ENCODE data around the gene DNAJB5.

The DNAJB5 gene

GRCh38 chr9:34985311-34985899 lies 4.1 kb upstream of the DNAJB5 start:
- Histone ChIP-seq H3K4me3 (IDR thresholded peaks at IDR 0.05; ENCODE audit: insufficient read depth, low read depth, low read length) (no peak overlapping the region), H3K27me3 (ENCODE audit: insufficient read depth, low read depth) (no peaks in the 10 kb centered on the region), H3K79me2 (ENCODE audit: insufficient read depth, low read depth) (no peaks in the 10 kb centered on the region), H3K36me3 (ENCODE audit: insufficient read depth) (no peaks in the 10 kb centered on the region), H4K20me1 (ENCODE audit: insufficient read depth) (no peaks in the 10 kb centered on the region), H3K9ac (no peak overlapping the region), H2AFZ (ENCODE audit: low read depth) (no peak overlapping the region), H3K4me2 (no peak overlapping the region), H3K27ac (no peak overlapping the region), H3K4me1 (ENCODE audit: low read depth, poor library complexity, severe bottlenecking) (no peaks in the 10 kb centered on the region)
- peak; percentile 90 for TF ChIP-seq CTCF (conservative IDR thresholded peaks at IDR 0.05; ENCODE audit: low read depth, low read length)

- no peak overlapping the region for H2AFZ ChIP-seq (ENCODE audit: low read depth)
- TF ChIP-seq CTCF (conservative IDR thresholded peaks at IDR 0.05; ENCODE audit: low read depth, low read length): no peak
- H3K27me3 ChIP-seq (ENCODE audit: insufficient read depth, low read depth): no peaks in the 10 kb centered on the region
- H3K4me1 ChIP-seq (ENCODE audit: low read depth, poor library complexity, severe bottlenecking): no peaks in the 10 kb centered on the region
- no peaks in the 10 kb centered on the region for H3K79me2 ChIP-seq (ENCODE audit: insufficient read depth, low read depth)
- H3K27ac ChIP-seq: no peak overlapping the region
- no peak overlapping the region for H3K4me2 ChIP-seq
- no peak overlapping the region for H3K9ac ChIP-seq
- no peaks in the 10 kb centered on the region for H4K20me1 ChIP-seq (ENCODE audit: insufficient read depth)
- H3K4me3 ChIP-seq (IDR thresholded peaks at IDR 0.05; ENCODE audit: insufficient read depth, low read depth, low read length): no peak overlapping the region
- H3K36me3 ChIP-seq (ENCODE audit: insufficient read depth): no peaks in the 10 kb centered on the region
These were observed 3.0 kb upstream of the DNAJB5 start for GRCh38 chr9:34986540-34987047.

- no peaks in the 10 kb centered on the region for H3K4me1 ChIP-seq (ENCODE audit: low read depth, poor library complexity, severe bottlenecking)
- H3K36me3 ChIP-seq (ENCODE audit: insufficient read depth): no peaks in the 10 kb centered on the region
- no peak overlapping the region for H3K4me2 ChIP-seq
- H3K79me2 ChIP-seq (ENCODE audit: insufficient read depth, low read depth): no peaks in the 10 kb centered on the region
- no peak overlapping the region for H2AFZ ChIP-seq (ENCODE audit: low read depth)
- H3K4me3 ChIP-seq (IDR thresholded peaks at IDR 0.05; ENCODE audit: insufficient read depth, low read depth, low read length): no peak overlapping the region
- H4K20me1 ChIP-seq (ENCODE audit: insufficient read depth): no peaks in the 10 kb centered on the region
- H3K9ac ChIP-seq: no peak overlapping the region
- TF ChIP-seq CTCF (conservative IDR thresholded peaks at IDR 0.05; ENCODE audit: low read depth, low read length): no peak
- no peaks in the 10 kb centered on the region for H3K27me3 ChIP-seq (ENCODE audit: insufficient read depth, low read depth)
- no peak overlapping the region for H3K27ac ChIP-seq
These were observed 2.2 kb upstream of the DNAJB5 start for GRCh38 chr9:34987160-34987901.

GRCh38 chr9:34988218-34989002 lies 1.1 kb upstream of the DNAJB5 start:
- H3K4me1 ChIP-seq (ENCODE audit: low read depth, poor library complexity, severe bottlenecking): no peaks in the 10 kb centered on the region
- peak overlapping the region; percentile 55 for H3K4me2 ChIP-seq
- no peaks in the 10 kb centered on the region for H4K20me1 ChIP-seq (ENCODE audit: insufficient read depth)
- H2AFZ ChIP-seq (ENCODE audit: low read depth): peak overlapping the region; percentile 97
- H3K79me2 ChIP-seq (ENCODE audit: insufficient read depth, low read depth): no peaks in the 10 kb centered on the region
- no peak overlapping the region for H3K9ac ChIP-seq
- peak overlapping the region; percentile 36 for H3K4me3 ChIP-seq (IDR thresholded peaks at IDR 0.05; ENCODE audit: insufficient read depth, low read depth, low read length)
- H3K27ac ChIP-seq: no peak overlapping the region
- no peak for TF ChIP-seq CTCF (conservative IDR thresholded peaks at IDR 0.05; ENCODE audit: low read depth, low read length)
- H3K36me3 ChIP-seq (ENCODE audit: insufficient read depth): no peaks in the 10 kb centered on the region
- H3K27me3 ChIP-seq (ENCODE audit: insufficient read depth, low read depth): no peaks in the 10 kb centered on the region
